Neural cell (in vitro differentiated cells): ENCODE results near the gene ZBTB17. TPM values are rescaled to one million over a fixed set of nuclear protein-coding genes. Genes with fewer than 3 reads are reported as not detected.

Experiments
- H2AFZ ChIP-seq: fragments of 200-600, 300-800 bp; sonication (generic), shearing (Covaris generic); 2 replicates; pipeline ENCODE4 v1.6.0; 2014; ENCODE audit warnings: low read depth, mild to moderate bottlenecking, antibody characterized with exemption, low read length, moderate library complexity
- H3F3A ChIP-seq: fragments of 200-600 bp; shearing (Covaris generic); 2 replicates; pipeline ENCODE4 v1.6.1; 2016; ENCODE audit warnings: mild to moderate bottlenecking, moderate library complexity, mixed read lengths, antibody characterized with exemption, low read length; ENCODE audit not compliant: insufficient read depth, poor library complexity, severe bottlenecking
- H3K27ac ChIP-seq: fragments of 200-600, 300-800 bp; sonication (generic), shearing (Covaris generic); 2 replicates; pipeline ENCODE4 v1.5.1; 2014; ENCODE audit warnings: mild to moderate bottlenecking, low read length, moderate library complexity
- H3K27me3 ChIP-seq: fragments of 300-800, 200-600 bp; sonication (generic), shearing (Covaris generic); 2 replicates; pipeline ENCODE4 v1.6.0; 2014; ENCODE audit warnings: mild to moderate bottlenecking, low read depth, low read length, moderate library complexity; ENCODE audit not compliant: insufficient read depth
- H3K36me3 ChIP-seq: fragments of 300-800, 200-600 bp; sonication (generic), shearing (Covaris generic); 2 replicates; pipeline ENCODE4 v1.5.1; 2014; ENCODE audit warnings: mild to moderate bottlenecking, antibody characterized with exemption, low read length, moderate library complexity; ENCODE audit not compliant: insufficient read depth
- H3K4me2 ChIP-seq: fragments of 300-800, 200-600 bp; sonication (generic), shearing (Covaris generic); 2 replicates; pipeline ENCODE4 v1.6.0; 2014; ENCODE audit warnings: mild to moderate bottlenecking, low read length
- H3K4me3 ChIP-seq: fragments of 300-800, 200-600 bp; sonication (generic), shearing (Covaris generic); 2 replicates; pipeline ENCODE4 v1.5.1; 2014; ENCODE audit warnings: mild to moderate bottlenecking, low read length, moderate library complexity
- H3K79me2 ChIP-seq: fragments of 200-600 bp; shearing (Covaris generic); replicated peaks from 2 replicates; pipeline ENCODE4 v1.6.0; 2014; ENCODE audit warnings: mild to moderate bottlenecking, low read length, moderate library complexity; ENCODE audit not compliant: insufficient read depth
- H3K9ac ChIP-seq: fragments of 300-800, 200-600 bp; sonication (generic), shearing (Covaris generic); 2 replicates; pipeline ENCODE4 v1.6.1; 2016; ENCODE audit warnings: mild to moderate bottlenecking, low read length, mixed read lengths
- H3K9me2 ChIP-seq: fragments of 200-600 bp; shearing (Covaris generic); 2 replicates; pipeline ENCODE4 v1.6.1; 2016; ENCODE audit warnings: mild to moderate bottlenecking, low read length, mixed read lengths; ENCODE audit not compliant: insufficient read depth
- H3K9me3 ChIP-seq: fragments of 200-600, 300-800 bp; sonication (generic), shearing (Covaris generic); 2 replicates; pipeline ENCODE4 v1.6.1; 2016; ENCODE audit warnings: mild to moderate bottlenecking, mixed run types, low read length, moderate library complexity, mixed read lengths
- H4K20me1 ChIP-seq: fragments of 200-600 bp; shearing (Covaris generic); 2 replicates; pipeline ENCODE4 v1.6.1; 2016; ENCODE audit warnings: mild to moderate bottlenecking, mixed run types; ENCODE audit not compliant: insufficient read depth
- CTCF ChIP-seq: fragments of 450-650 bp; IDR thresholded peaks from 2 replicates; pipeline ENCODE4 v1.5.1; 2014; ENCODE audit warnings: antibody characterized with exemption, mild to moderate bottlenecking, moderate library complexity; ENCODE audit not compliant: poor library complexity, severe bottlenecking
- EP300 ChIP-seq: fragments of 450-650 bp; conservative IDR thresholded peaks from 2 replicates; pipeline ENCODE4 v1.6.1; 2014; ENCODE audit warnings: antibody characterized with exemption, mild to moderate bottlenecking, moderate library complexity; ENCODE audit not compliant: poor library complexity, severe bottlenecking
- EZH2 ChIP-seq: fragments of 200-600, 300-800 bp; shearing (Covaris generic), sonication (generic); IDR thresholded peaks from 2 replicates; pipeline ENCODE4 v1.6.1; 2014; ENCODE audit warnings: antibody characterized with exemption, low read length, borderline replicate concordance, mild to moderate bottlenecking; ENCODE audit not compliant: insufficient read depth, poor library complexity, severe bottlenecking
- MXI1 ChIP-seq: fragments of 450-650 bp; conservative IDR thresholded peaks from 2 replicates; pipeline ENCODE4 v1.6.1; 2014; ENCODE audit warnings: antibody characterized with exemption, mild to moderate bottlenecking; ENCODE audit not compliant: poor library complexity, severe bottlenecking
- POLR2AphosphoS5 ChIP-seq: IDR thresholded peaks from 2 replicates; pipeline ENCODE4 v1.6.1; 2012
- RAD21 ChIP-seq: fragments of 450-650 bp; conservative IDR thresholded peaks from 2 replicates; pipeline ENCODE4 v1.6.1; 2014; ENCODE audit warnings: antibody characterized with exemption, mild to moderate bottlenecking, moderate library complexity
- REST ChIP-seq: IDR thresholded peaks from 2 replicates; pipeline ENCODE4 v1.6.1; 2012; ENCODE audit warnings: borderline replicate concordance
- SMC3 ChIP-seq: fragments of 450-650 bp; conservative IDR thresholded peaks from 2 replicates; pipeline ENCODE4 v1.6.1; 2014; ENCODE audit warnings: antibody characterized with exemption, mild to moderate bottlenecking, moderate library complexity; ENCODE audit not compliant: poor library complexity
- TAF1 ChIP-seq: IDR thresholded peaks from 2 replicates; pipeline ENCODE4 v1.6.1; 2012; ENCODE audit warnings: low read depth
- polyA plus RNA-seq: library from polyadenylated mRNA; depleted of rRNA; stranded (reverse); fragments of >200 nt; gene quantifications from 2 replicates; pipeline ENCODE4 v1.2.3, GENCODE V29; 2014

Gene ZBTB17
- polyA plus RNA-seq, 1 donor from 2014 or later, result 114 TPM

GRCh38 chr1:16007671-16008341, 31.9 kb upstream of the ZBTB17 start:
- no peaks in the 10 kb centered on the region for H3K79me2 ChIP-seq
- H3K9me2 ChIP-seq, result no peaks in the 10 kb centered on the region
- H3K27me3 ChIP-seq, result no peaks in the 10 kb centered on the region
- TF ChIP-seq EZH2, result no peak
- TF ChIP-seq TAF1, result no peak
- no peak for TF ChIP-seq POLR2AphosphoS5
- TF ChIP-seq REST, result no peak
- TF ChIP-seq CTCF, result no peak
- no peak for TF ChIP-seq SMC3
- TF ChIP-seq EP300, result no peak
- TF ChIP-seq RAD21, result no peak
- TF ChIP-seq MXI1, result no peak
- H4K20me1 ChIP-seq, result no peaks in the 10 kb centered on the region
- H3K9ac ChIP-seq, result no peak overlapping the region
- H3K4me3 ChIP-seq, result no peak overlapping the region
- H2AFZ ChIP-seq, result no peak overlapping the region
- no peaks in the 10 kb centered on the region for H3K9me3 ChIP-seq
- no peak overlapping the region for H3K4me2 ChIP-seq
- no peaks in the 10 kb centered on the region for H3K36me3 ChIP-seq
- H3K27ac ChIP-seq, result no peak overlapping the region
- no peaks in the 10 kb centered on the region for H3F3A ChIP-seq

- no peak overlapping the region for H2AFZ ChIP-seq
- no peaks in the 10 kb centered on the region for H3K9me2 ChIP-seq
- no peak overlapping the region for H3K4me3 ChIP-seq
- no peak overlapping the region for H3K4me2 ChIP-seq
- no peaks in the 10 kb centered on the region for H3K36me3 ChIP-seq
- H3K9me3 ChIP-seq, result no peaks in the 10 kb centered on the region
- no peaks in the 10 kb centered on the region for H3K27me3 ChIP-seq
- no peaks in the 10 kb centered on the region for H3F3A ChIP-seq
- H4K20me1 ChIP-seq, result no peaks in the 10 kb centered on the region
- no peak overlapping the region for H3K27ac ChIP-seq
- no peak overlapping the region for H3K9ac ChIP-seq
- no peaks in the 10 kb centered on the region for H3K79me2 ChIP-seq
- TF ChIP-seq TAF1 (no peak), REST (no peak), EP300 (no peak), SMC3 (no peak), POLR2AphosphoS5 (no peak), MXI1 (no peak), EZH2 (no peak), RAD21 (no peak), CTCF (no peak)
These were observed 30.9 kb upstream of the ZBTB17 start for GRCh38 chr1:16006552-16007485.
